ENCODE results near the gene CEACAM16.
"Not testable (repeated sequence)": the region's sequence is repeated elsewhere in the genome, so short reads cannot be mapped to it uniquely, and the experiment has no call there.

Gene CEACAM16

GRCh38 chr19:44677019-44677811 lies 21.7 kb upstream of the CEACAM16 start:
- no peak for DNase-seq (ENCODE audit: low read depth, low spot score)

GRCh38 chr19:44680536-44680935 lies 18.4 kb upstream of the CEACAM16 start:
- no peak for DNase-seq (ENCODE audit: low read depth, low spot score)

- DNase-seq (ENCODE audit: low read depth, low spot score), result no peak
Measured at GRCh38 chr19:44681992-44682790, 16.8 kb upstream of the CEACAM16 start.

GRCh38 chr19:44682807-44683206 lies 16.1 kb upstream of the CEACAM16 start:
- no peak for DNase-seq (ENCODE audit: low read depth, low spot score)

GRCh38 chr19:44683434-44684210 lies 15.3 kb upstream of the CEACAM16 start:
- no peak for DNase-seq (ENCODE audit: low read depth, low spot score)

GRCh38 chr19:44684396-44684795 lies 14.6 kb upstream of the CEACAM16 start:
- DNase-seq (ENCODE audit: low read depth, low spot score), result not testable (repeated sequence)

- no peak for DNase-seq (ENCODE audit: low read depth, low spot score)
Measured at GRCh38 chr19:44684892-44685863, 13.8 kb upstream of the CEACAM16 start.

GRCh38 chr19:44685877-44686276 lies 13.1 kb upstream of the CEACAM16 start:
- no peak for DNase-seq (ENCODE audit: low read depth, low spot score)

- DNase-seq (ENCODE audit: low read depth, low spot score), result no peak
Measured at GRCh38 chr19:44686896-44687295, 12.1 kb upstream of the CEACAM16 start.

- no peak for DNase-seq (ENCODE audit: low read depth, low spot score)
Measured at GRCh38 chr19:44687888-44688287, 11.1 kb upstream of the CEACAM16 start.

- peak; percentile 69 for DNase-seq (ENCODE audit: low read depth, low spot score)
Measured at GRCh38 chr19:44689290-44690130, 9.4 kb upstream of the CEACAM16 start.

GRCh38 chr19:44690131-44690440 lies 8.9 kb upstream of the CEACAM16 start:
- no peak for DNase-seq (ENCODE audit: low read depth, low spot score)

- no peak for DNase-seq (ENCODE audit: low read depth, low spot score)
Measured at GRCh38 chr19:44692379-44692721, 6.6 kb upstream of the CEACAM16 start.

- DNase-seq (ENCODE audit: low read depth, low spot score), result no peak
Measured at GRCh38 chr19:44694184-44694579, 4.8 kb upstream of the CEACAM16 start.

GRCh38 chr19:44696939-44697669 lies 1.8 kb upstream of the CEACAM16 start:
- no peak for DNase-seq (ENCODE audit: low read depth, low spot score)

GRCh38 chr19:44697670-44698034 lies 1.3 kb upstream of the CEACAM16 start:
- no peak for DNase-seq (ENCODE audit: low read depth, low spot score)

- no peak for DNase-seq (ENCODE audit: low read depth, low spot score)
Measured at GRCh38 chr19:44700547-44700946, 1.6 kb downstream of the CEACAM16 start.

GRCh38 chr19:44701228-44701627 lies 2.3 kb downstream of the CEACAM16 start:
- DNase-seq (ENCODE audit: low read depth, low spot score), result no peak

- DNase-seq (ENCODE audit: low read depth, low spot score), result no peak
Measured at GRCh38 chr19:44702551-44703176, 3.7 kb downstream of the CEACAM16 start.
